HFF-Myc (cell line): ENCODE results near the gene DUSP15.
"Not testable (repeated sequence)": the region's sequence is repeated elsewhere in the genome, so short reads cannot be mapped to it uniquely, and the experiment has no call there.

ENCODE experiments used
- DNase-seq: peaks from one replicate; pipeline ENCODE4 v3.0.0-alpha.2; 2011; ENCODE audit warnings: low read depth; ENCODE audit errors: extremely low read depth
- H3K4me3 ChIP-seq: replicated peaks from 2 replicates; pipeline ENCODE4 v1.5.1; 2011; ENCODE audit warnings: low read depth, mild to moderate bottlenecking, control low read depth, low read length
- TF ChIP-seq, protein P1 (sequence below): IDR thresholded peaks from 2 replicates; pipeline ENCODE4 v1.5.1; 2012; ENCODE audit warnings: mild to moderate bottlenecking, low read depth, low read length, control low read depth; ENCODE audit errors: missing control alignments

DUSP15 gene

DNA sequence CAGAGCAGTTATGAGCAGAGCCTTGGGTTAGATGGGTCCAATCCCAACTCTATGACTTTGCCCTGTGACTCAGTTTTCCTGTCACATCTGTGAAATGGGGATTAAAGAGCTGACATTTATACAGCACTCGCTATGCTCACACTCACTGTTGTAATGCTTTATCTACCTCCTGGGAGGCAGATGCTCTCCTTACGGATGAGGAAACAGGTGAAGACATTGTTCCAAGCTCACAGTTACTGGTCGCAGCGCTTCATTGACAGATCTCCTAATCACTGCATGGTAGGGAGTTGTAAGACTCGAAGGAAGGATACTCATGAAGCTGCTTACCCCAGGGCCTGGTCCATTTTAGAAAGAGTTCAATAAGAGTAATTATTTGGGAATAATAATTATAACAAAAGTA is 54.1 kb downstream of the DUSP15 start:
- DNase-seq: no peak
- no peak overlapping the region for H3K4me3 ChIP-seq
- TF ChIP-seq, protein P1, sequence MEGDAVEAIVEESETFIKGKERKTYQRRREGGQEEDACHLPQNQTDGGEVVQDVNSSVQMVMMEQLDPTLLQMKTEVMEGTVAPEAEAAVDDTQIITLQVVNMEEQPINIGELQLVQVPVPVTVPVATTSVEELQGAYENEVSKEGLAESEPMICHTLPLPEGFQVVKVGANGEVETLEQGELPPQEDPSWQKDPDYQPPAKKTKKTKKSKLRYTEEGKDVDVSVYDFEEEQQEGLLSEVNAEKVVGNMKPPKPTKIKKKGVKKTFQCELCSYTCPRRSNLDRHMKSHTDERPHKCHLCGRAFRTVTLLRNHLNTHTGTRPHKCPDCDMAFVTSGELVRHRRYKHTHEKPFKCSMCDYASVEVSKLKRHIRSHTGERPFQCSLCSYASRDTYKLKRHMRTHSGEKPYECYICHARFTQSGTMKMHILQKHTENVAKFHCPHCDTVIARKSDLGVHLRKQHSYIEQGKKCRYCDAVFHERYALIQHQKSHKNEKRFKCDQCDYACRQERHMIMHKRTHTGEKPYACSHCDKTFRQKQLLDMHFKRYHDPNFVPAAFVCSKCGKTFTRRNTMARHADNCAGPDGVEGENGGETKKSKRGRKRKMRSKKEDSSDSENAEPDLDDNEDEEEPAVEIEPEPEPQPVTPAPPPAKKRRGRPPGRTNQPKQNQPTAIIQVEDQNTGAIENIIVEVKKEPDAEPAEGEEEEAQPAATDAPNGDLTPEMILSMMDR: no peak

DNA sequence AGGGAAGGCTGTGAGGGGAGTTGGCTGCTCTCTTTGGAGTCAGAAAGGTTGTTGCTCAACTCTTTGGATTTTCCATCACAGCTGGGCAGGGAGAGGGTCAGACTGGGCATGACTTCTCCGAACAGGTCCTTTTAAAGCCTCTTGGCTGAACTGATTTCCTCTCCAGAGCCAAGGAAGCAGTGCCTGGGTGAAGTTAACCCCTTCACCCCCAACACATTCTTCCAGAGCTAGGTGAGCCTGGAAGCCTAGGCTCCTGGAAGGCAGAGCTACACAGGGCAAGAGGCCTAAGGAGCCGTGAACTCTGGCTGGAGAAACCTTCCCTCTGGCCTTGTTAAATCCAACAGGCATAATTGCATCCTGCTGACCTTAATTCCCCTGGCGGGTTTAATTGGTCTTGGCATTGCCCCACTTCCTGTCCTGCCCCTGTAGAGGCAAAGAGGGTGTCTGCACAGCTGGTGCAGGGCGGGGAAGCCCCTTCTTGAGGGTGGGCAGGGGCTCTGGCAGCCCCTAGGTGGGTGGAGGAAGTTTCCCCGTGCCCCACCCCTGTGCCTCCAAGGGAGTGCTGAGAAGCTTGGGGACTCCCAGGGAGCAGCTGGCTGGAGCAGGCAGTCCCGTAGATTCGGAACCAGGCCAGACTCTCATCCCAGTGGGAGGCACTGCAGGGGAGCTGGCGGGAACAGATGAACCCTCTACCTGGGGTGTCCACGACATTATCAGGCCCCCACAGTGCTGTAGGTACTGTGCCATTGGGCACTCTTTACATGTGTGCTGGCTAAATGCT is 54.7 kb downstream of the DUSP15 start:
- TF ChIP-seq, protein P1: no peak
- DNase-seq: no peak
- H3K4me3 ChIP-seq: no peak overlapping the region

DNA sequence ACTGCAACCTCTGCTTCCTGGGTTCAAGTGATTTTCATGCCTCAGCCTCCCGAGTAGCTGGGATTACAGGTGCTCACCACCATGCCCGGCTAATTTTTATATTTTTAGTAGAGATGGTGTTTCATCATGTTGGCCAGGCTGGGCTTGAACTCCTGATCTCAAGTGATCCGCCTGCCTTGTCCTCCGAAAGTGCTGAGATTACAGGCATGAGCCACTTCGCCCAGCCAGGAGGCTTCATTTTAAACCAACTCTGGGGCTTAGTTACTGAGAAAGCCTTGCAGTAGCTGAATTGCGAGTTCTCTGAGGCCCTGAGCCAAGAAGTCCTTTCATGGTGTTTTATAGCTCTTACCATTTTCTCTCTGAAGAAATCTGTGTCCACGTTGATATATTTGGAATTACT is 56.2 kb downstream of the DUSP15 start:
- not testable (repeated sequence) for H3K4me3 ChIP-seq, DNase-seq

DNA sequence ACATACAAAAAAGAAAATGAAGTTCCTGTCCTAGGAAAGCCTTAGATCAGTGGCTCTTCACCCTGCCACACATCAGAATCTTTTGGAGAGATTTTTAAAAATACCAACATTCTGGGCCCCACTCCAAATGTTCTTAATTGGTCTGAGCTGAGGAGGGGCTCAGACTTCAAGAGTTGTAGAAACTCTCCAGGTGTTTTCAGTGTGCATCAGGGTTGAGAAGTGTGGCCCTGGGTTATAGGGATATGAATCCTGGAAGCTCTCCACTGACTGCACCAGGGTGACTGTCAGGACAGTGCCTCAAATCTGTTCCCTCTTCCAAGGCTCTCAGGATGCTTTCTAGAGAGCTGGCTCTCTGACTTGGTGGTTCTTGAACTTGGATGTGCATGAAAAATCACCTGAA is 56.7 kb downstream of the DUSP15 start:
- H3K4me3 ChIP-seq: no peak overlapping the region
- DNase-seq: no peak
- TF ChIP-seq, protein P1: no peak

DNA sequence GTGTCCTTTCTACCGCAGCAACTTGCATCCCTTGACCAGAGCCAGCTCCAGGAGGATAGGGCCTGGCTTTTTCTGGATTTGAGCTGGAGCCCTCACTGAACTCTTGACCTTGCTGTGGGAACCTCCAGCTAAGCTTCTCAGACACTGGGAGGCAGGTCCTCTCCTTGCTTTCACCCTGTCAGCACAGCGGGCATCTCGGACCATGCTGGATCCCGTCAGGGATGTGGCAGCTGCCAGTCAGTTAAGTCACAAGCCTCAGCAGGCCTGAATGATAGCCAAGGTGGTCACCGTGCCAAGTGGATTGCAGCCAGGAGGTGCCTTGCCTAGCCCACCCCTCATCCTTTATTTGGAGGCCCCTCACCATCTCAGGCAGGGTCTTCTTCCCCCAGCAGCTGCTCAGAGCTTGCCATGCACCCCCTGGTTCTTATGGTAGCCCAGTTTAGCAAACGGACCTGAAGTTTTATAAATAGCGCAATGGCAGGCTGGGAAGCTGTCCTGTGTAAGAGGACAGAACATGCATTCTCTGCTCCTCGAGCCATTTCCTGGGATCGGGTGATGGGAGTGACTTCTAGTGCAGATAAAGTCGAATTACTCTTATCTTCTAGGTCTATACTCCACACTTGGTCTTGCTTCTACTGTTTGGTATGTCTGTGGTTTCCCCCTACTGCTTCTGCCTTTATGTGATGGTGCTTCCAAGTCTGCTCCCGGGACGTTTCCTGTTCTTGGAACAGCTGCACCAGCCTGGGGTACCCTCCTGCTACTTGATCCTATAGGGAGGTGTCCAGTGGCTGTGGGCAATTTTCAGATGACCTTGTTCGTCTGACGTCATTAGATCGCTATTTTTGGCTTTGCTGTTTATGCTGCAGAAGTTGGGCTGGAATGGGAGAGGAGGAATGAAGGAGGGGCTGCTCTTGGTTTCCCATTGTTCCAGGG is 58.3 kb downstream of the DUSP15 start:
- DNase-seq: peak; percentile 36
- no peak overlapping the region for H3K4me3 ChIP-seq
- TF ChIP-seq, protein P1: no peak

DNA sequence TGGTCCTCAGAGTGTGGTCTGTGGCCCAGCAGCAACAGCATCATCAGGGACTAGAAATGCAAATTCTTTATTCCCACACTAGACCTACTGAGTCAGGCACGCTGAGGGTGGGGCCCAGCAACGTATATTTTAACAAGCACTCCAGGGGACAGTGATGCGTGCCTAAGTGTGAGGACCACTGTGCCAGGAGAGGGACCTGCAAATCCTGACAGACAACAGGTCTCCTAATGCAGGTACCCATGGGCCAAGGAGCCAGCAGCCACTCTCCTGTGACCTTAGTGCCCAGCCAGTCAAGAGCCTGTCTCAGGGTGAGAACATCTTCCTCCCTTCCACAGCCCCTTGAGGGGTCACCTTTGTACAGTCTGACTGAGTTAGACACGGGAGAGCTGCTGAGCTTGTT is 59.1 kb downstream of the DUSP15 start:
- no peak overlapping the region for H3K4me3 ChIP-seq
- TF ChIP-seq, protein P1: no peak
- DNase-seq: no peak
